Panc1 (cell line): ENCODE data around the gene ST3GAL2. TPM values are rescaled to one million over a fixed set of nuclear protein-coding genes. Genes with fewer than 3 reads are reported as not detected.

ENCODE experiments used
- ATAC-seq: fragments of 200-7000 bp; cut with Tn5 transposase; 2 replicates; pipeline ENCODE4 v1.9.1; 2020; ENCODE audit warnings: mild to moderate bottlenecking, moderate library complexity
- BruUV-seq: library from RNA; stranded (reverse); fragments of 400-500 nt; replicated peaks from 2 replicates; lab custom pipeline; 2021; lab: Mats Ljungman, UMichigan
- CTCF ChIA-PET: fragments of 300-600 bp; sonication (Branson Sonifier 250); formaldehyde crosslinking; loops from one replicate; lab custom pipeline; 2022; ENCODE audit warnings: antibody characterized with exemption; lab: Charles Lee
- POLR2A ChIA-PET: fragments of 300-600 bp; sonication (Branson Sonifier 250); formaldehyde crosslinking; loops from one replicate; lab custom pipeline; 2022; ENCODE audit warnings: antibody characterized with exemption; lab: Charles Lee
- DNase-seq: peaks from one replicate; pipeline ENCODE4 v3.0.0-alpha.2; 2010; ENCODE audit warnings: low read depth, low spot score
- H3K27ac ChIP-seq: 2 replicates; pipeline ENCODE4 v1.5.1; 2011; ENCODE audit warnings: mild to moderate bottlenecking, low read length, inconsistent platforms
- H3K27me3 ChIP-seq: fragments of 200-500 bp; sonication (Bioruptor generic); 2 replicates; pipeline ENCODE4 v1.6.0; 2014; ENCODE audit warnings: low read length, inconsistent platforms; ENCODE audit not compliant: control insufficient read depth, insufficient read depth
- H3K36me3 ChIP-seq: fragments of 200-500 bp; sonication (Bioruptor generic); 2 replicates; pipeline ENCODE4 v1.5.1; 2014; ENCODE audit warnings: inconsistent platforms, mild to moderate bottlenecking, low read length, moderate library complexity; ENCODE audit not compliant: control insufficient read depth, insufficient read depth
- H3K4me1 ChIP-seq: 2 replicates; pipeline ENCODE4 v1.5.1; 2011; ENCODE audit warnings: inconsistent platforms, mild to moderate bottlenecking, low read length, moderate library complexity; ENCODE audit not compliant: control insufficient read depth, insufficient read depth
- H3K4me3 ChIP-seq, 2 experiments: 2 replicates each; pipeline ENCODE4 v1.5.1; 2011 to 2012; ENCODE audit warnings: low read depth in 2 of 2, low read length in 2 of 2, mild to moderate bottlenecking in 2 of 2, inconsistent platforms in 1 of 2, moderate library complexity in 1 of 2
- H3K9me3 ChIP-seq: fragments of 200-500 bp; sonication (Bioruptor generic); 2 replicates; pipeline ENCODE4 v1.5.1; 2014; ENCODE audit warnings: low read depth, mild to moderate bottlenecking, inconsistent platforms, low read length, moderate library complexity; ENCODE audit not compliant: control insufficient read depth, insufficient read depth
- POLR2AphosphoS5 ChIP-seq: IDR thresholded peaks from 2 replicates; pipeline ENCODE4 v1.6.1; 2012; ENCODE audit warnings: mild to moderate bottlenecking, low read depth, low read length, moderate library complexity
- SIN3A ChIP-seq: IDR thresholded peaks from 2 replicates; pipeline ENCODE4 v1.6.1; 2012; ENCODE audit warnings: low read depth, mild to moderate bottlenecking, low read length, moderate library complexity, borderline replicate concordance; ENCODE audit not compliant: insufficient read depth
- TCF7L2 ChIP-seq: IDR thresholded peaks from 2 replicates; pipeline ENCODE4 v1.6.1; 2011; ENCODE audit warnings: mild to moderate bottlenecking, low read depth, low read length, inconsistent platforms
- in situ Hi-C: cut with HindIII; loops from 2 replicates; pipeline ENCODE4 v1.10.0; 2016; ENCODE audit warnings: low sequenced_read_pairs, low pct_unique_long_range_greater_than_20kb
- intact Hi-C: fragments of 100-400 bp; cut with micrococcal nuclease; formaldehyde crosslinking; loops from one replicate; pipeline ENCODE4 v1.10.0; 2022; ENCODE audit not compliant: unreplicated experiment
- total RNA-seq: library from RNA; stranded (reverse); gene quantifications from one replicate; pipeline ENCODE4 v1.2.1, GENCODE V29; 2021; ENCODE audit not compliant: unreplicated experiment
- TF ChIP-seq, protein P1 (sequence below), 2 experiments: IDR thresholded peaks; 2 replicates each; pipeline ENCODE4 v1.6.1; 2011 to 2012; ENCODE audit warnings: low read depth in 2 of 2, control low read depth in 1 of 2, low read length in 1 of 2, mild to moderate bottlenecking in 1 of 2, moderate library complexity in 1 of 2; ENCODE audit not compliant: insufficient read depth in 1 of 2
- TF ChIP-seq, protein P2 (sequence below): fragments of 450-650 bp; IDR thresholded peaks from 2 replicates; pipeline ENCODE4 v1.5.1; 2017; ENCODE audit warnings: mild to moderate bottlenecking

ST3GAL2 gene
- total RNA-seq, 1 experiment from 2014 or later, result 84.2 TPM

DNA sequence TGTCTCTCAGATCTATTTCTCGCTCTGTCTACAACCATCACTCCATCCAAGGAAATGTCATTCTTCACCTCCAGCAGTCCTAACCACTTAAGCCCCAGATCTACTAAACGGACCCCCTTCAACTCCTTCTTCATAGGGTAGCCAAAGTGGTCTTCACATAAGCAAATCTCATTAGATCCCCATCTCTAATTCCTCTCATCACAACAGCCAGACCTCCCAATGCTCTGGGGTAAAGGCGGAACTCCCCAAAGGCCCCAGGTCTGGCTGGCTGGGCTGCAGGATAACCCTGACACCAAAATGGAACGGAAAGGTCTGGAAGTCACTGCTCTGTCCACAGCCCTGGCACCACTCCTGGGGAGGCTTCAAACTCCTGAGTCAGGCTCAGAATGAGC, 11.1 kb downstream of the ST3GAL2 start:
- no peak for DNase-seq
- in situ Hi-C loops, result no loop called here
- no peak for ATAC-seq
- Histone ChIP-seq H3K36me3 (no peaks in the 10 kb centered on the region), H3K27me3 (no peaks in the 10 kb centered on the region), H3K4me1 (peaks cover 61% of the 10 kb centered on the region), H3K9me3 (no peaks in the 10 kb centered on the region), H3K4me3 (peak overlapping the region in 1 of 2 experiments; percentile 5; a peak in 1 of 4 replicates), H3K27ac (peak overlapping the region; percentile 99)
- intact Hi-C loops, result no loop called here
- BruUV-seq, result TSS peak; percentile 34
- CTCF ChIA-PET, result no interaction called here
- TF ChIP-seq, protein P1, sequence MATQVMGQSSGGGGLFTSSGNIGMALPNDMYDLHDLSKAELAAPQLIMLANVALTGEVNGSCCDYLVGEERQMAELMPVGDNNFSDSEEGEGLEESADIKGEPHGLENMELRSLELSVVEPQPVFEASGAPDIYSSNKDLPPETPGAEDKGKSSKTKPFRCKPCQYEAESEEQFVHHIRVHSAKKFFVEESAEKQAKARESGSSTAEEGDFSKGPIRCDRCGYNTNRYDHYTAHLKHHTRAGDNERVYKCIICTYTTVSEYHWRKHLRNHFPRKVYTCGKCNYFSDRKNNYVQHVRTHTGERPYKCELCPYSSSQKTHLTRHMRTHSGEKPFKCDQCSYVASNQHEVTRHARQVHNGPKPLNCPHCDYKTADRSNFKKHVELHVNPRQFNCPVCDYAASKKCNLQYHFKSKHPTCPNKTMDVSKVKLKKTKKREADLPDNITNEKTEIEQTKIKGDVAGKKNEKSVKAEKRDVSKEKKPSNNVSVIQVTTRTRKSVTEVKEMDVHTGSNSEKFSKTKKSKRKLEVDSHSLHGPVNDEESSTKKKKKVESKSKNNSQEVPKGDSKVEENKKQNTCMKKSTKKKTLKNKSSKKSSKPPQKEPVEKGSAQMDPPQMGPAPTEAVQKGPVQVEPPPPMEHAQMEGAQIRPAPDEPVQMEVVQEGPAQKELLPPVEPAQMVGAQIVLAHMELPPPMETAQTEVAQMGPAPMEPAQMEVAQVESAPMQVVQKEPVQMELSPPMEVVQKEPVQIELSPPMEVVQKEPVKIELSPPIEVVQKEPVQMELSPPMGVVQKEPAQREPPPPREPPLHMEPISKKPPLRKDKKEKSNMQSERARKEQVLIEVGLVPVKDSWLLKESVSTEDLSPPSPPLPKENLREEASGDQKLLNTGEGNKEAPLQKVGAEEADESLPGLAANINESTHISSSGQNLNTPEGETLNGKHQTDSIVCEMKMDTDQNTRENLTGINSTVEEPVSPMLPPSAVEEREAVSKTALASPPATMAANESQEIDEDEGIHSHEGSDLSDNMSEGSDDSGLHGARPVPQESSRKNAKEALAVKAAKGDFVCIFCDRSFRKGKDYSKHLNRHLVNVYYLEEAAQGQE (IDR thresholded peaks at IDR 0.05; ENCODE audit: insufficient read depth in 1 of 2, low read depth in 2 of 2, low read length in 1 of 2), result 0 out of 4 replicates have a peak, but pooled peaks of 1 of the 2 experiments have one; percentile 27
- no peak for TF ChIP-seq POLR2AphosphoS5
- POLR2A ChIA-PET, result interaction anchor here (0.7 kb wide), 1 partner anchor 151 kb away, joined by 6 read pairs; no protein-coding TSS in a partner anchor

DNA sequence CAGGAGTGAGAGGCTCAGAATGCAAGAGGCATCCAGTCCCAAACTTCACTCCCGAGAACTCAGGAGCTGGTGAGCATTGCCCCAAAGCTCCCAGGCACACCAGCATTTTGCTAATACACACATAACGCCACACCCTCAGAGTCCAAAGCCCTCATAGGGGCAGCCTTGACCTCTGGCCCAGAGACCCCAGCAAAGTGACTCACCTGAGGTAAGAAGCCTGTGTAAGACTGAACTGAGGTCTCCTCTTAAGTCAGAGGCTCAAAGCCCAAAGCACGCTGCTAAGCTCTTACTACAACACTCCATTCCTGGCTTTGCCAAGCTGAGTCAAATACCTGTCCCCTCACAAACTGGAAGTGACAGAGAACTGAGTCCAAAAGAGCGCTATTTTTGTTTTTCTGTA, 16.4 kb downstream of the ST3GAL2 start:
- Histone ChIP-seq H3K4me3 (no peak overlapping the region), H3K36me3 (no peaks in the 10 kb centered on the region), H3K27ac (peak overlapping the region; percentile 48; the same call in 1 of the 2 replicates), H3K9me3 (no peaks in the 10 kb centered on the region), H3K27me3 (no peaks in the 10 kb centered on the region), H3K4me1 (peaks cover 55% of the 10 kb centered on the region)
- ChIA-PET POLR2A (no interaction called here), CTCF (no interaction called here)
- DNase-seq, result no peak
- in situ Hi-C loops, result no loop called here
- peak; percentile 18; the same call in 1 of the 2 replicates for ATAC-seq
- intact Hi-C loops, result no loop called here
- no peak for TF ChIP-seq TCF7L2
- TF ChIP-seq SIN3A, result no peak
- no peak for TF ChIP-seq POLR2AphosphoS5
- TF ChIP-seq, protein P2, sequence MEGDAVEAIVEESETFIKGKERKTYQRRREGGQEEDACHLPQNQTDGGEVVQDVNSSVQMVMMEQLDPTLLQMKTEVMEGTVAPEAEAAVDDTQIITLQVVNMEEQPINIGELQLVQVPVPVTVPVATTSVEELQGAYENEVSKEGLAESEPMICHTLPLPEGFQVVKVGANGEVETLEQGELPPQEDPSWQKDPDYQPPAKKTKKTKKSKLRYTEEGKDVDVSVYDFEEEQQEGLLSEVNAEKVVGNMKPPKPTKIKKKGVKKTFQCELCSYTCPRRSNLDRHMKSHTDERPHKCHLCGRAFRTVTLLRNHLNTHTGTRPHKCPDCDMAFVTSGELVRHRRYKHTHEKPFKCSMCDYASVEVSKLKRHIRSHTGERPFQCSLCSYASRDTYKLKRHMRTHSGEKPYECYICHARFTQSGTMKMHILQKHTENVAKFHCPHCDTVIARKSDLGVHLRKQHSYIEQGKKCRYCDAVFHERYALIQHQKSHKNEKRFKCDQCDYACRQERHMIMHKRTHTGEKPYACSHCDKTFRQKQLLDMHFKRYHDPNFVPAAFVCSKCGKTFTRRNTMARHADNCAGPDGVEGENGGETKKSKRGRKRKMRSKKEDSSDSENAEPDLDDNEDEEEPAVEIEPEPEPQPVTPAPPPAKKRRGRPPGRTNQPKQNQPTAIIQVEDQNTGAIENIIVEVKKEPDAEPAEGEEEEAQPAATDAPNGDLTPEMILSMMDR, result no peak
- TF ChIP-seq, protein P1 (IDR thresholded peaks at IDR 0.05; ENCODE audit: insufficient read depth in 1 of 2, low read depth in 2 of 2, low read length in 1 of 2), result no peak
- BruUV-seq, result no TSS peak
